ENCODE data around the gene SPAG5.

DNA sequence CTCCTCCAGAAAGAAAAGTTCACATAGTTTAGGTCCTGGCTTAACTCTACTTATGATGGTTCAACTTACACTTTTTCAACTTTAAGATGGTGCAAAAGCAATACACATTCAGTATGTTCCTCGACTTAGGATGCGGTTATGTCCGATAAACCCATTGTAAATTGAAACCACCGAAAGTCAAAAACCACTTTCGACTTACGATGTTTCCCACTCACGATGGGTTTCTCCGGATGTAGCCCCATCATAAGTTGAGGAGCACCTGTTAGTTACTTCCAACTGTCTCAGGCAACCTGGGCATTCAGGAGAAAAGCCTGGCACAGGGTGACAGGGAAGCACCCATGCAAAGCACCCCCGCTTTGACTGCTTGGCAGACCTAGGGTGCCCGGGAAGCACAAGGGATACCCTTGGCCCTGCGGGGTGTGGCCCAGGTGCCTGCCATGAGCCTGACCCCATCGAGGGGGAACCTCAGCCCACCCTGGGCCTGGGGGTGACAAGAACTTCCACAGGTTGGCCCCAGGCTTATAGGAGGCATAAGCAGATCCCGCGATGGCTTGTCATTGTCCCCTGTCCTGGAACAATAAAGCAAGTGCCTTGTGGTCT lies 60.4 kb downstream of the SPAG5 start:
- TF ChIP-seq, protein P1, sequence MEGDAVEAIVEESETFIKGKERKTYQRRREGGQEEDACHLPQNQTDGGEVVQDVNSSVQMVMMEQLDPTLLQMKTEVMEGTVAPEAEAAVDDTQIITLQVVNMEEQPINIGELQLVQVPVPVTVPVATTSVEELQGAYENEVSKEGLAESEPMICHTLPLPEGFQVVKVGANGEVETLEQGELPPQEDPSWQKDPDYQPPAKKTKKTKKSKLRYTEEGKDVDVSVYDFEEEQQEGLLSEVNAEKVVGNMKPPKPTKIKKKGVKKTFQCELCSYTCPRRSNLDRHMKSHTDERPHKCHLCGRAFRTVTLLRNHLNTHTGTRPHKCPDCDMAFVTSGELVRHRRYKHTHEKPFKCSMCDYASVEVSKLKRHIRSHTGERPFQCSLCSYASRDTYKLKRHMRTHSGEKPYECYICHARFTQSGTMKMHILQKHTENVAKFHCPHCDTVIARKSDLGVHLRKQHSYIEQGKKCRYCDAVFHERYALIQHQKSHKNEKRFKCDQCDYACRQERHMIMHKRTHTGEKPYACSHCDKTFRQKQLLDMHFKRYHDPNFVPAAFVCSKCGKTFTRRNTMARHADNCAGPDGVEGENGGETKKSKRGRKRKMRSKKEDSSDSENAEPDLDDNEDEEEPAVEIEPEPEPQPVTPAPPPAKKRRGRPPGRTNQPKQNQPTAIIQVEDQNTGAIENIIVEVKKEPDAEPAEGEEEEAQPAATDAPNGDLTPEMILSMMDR (conservative IDR thresholded peaks at IDR 0.05; ENCODE audit: low read depth, low read length) = no peak
- no peak for TF ChIP-seq EZH2 (IDR thresholded peaks at IDR 0.05; ENCODE audit: borderline replicate concordance, low read depth, low read length, poor library complexity, severe bottlenecking)

All from A673 (cell line).